ENCODE results near the gene PRKRA. TPM values are rescaled to one million over a fixed set of nuclear protein-coding genes. Genes with fewer than 3 reads are reported as not detected.

The PRKRA gene
- total and polyA plus RNA-seq, 9 of the 15 experiments (the other 6 are each of a cell fraction or from before 2014, with no cell fraction given), result 14.1 to 78.1 (median 52.3) TPM

DNA sequence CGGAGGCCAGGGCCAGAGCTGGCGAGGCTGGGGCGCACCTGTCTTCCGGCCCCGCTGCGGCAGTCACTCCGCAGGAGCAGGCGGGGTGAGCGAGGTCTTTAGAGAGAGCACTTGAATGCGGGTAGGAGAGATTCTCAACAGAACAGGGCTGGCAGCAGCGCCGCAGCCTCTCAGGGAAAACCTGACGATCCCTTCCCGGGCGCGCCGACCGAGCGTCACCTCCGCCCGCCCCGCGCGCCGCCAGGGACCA, 526 bp downstream of the PRKRA start (continued):
- TF ChIP-seq, protein P1, sequence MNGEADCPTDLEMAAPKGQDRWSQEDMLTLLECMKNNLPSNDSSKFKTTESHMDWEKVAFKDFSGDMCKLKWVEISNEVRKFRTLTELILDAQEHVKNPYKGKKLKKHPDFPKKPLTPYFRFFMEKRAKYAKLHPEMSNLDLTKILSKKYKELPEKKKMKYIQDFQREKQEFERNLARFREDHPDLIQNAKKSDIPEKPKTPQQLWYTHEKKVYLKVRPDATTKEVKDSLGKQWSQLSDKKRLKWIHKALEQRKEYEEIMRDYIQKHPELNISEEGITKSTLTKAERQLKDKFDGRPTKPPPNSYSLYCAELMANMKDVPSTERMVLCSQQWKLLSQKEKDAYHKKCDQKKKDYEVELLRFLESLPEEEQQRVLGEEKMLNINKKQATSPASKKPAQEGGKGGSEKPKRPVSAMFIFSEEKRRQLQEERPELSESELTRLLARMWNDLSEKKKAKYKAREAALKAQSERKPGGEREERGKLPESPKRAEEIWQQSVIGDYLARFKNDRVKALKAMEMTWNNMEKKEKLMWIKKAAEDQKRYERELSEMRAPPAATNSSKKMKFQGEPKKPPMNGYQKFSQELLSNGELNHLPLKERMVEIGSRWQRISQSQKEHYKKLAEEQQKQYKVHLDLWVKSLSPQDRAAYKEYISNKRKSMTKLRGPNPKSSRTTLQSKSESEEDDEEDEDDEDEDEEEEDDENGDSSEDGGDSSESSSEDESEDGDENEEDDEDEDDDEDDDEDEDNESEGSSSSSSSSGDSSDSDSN (IDR thresholded peaks at IDR 0.05; ENCODE audit: borderline replicate concordance in 1 of 2, low read depth in 2 of 2, low read length in 2 of 2), result peak in 1 of 2 experiments; percentile 50; a peak in 1 of 4 replicates
- TF ChIP-seq JUND (IDR thresholded peaks at IDR 0.05; ENCODE audit: borderline replicate concordance, low read depth, low read length) (peak; percentile 2; the same call in 1 of the 2 replicates), JUND (tag; IDR thresholded peaks at IDR 0.05; ENCODE audit: borderline replicate concordance, low read depth, low read length) (no peak), KAT7 (CRISPR knock-in tag; IDR thresholded peaks at IDR 0.05; ENCODE audit: borderline replicate concordance) (0 out of 2 replicates have a peak, but pooled peaks have one; percentile 77), ZNF12 (CRISPR knock-in tag; IDR thresholded peaks at IDR 0.05) (0 out of 2 replicates have a peak, but pooled peaks have one; percentile 46), ZNF76 (CRISPR knock-in tag; IDR thresholded peaks at IDR 0.05; ENCODE audit: borderline replicate concordance) (no peak), KDM5B (IDR thresholded peaks at IDR 0.05; ENCODE audit: insufficient replicate concordance, low read depth, low read length) (peak; percentile 35), NFRKB (IDR thresholded peaks at IDR 0.05; ENCODE audit: low read depth) (0 out of 2 replicates have a peak, but pooled peaks have one; percentile 8), ZNF436 (CRISPR knock-in tag; IDR thresholded peaks at IDR 0.05) (no peak), HCFC1 (IDR thresholded peaks at IDR 0.05; ENCODE audit: low read depth, low read length) (peak; percentile 18; the same call in 1 of the 2 replicates), ETV1 (tag; conservative IDR thresholded peaks at IDR 0.05; ENCODE audit: low read depth) (peak; percentile 56)
- TF ChIP-seq, protein P2, sequence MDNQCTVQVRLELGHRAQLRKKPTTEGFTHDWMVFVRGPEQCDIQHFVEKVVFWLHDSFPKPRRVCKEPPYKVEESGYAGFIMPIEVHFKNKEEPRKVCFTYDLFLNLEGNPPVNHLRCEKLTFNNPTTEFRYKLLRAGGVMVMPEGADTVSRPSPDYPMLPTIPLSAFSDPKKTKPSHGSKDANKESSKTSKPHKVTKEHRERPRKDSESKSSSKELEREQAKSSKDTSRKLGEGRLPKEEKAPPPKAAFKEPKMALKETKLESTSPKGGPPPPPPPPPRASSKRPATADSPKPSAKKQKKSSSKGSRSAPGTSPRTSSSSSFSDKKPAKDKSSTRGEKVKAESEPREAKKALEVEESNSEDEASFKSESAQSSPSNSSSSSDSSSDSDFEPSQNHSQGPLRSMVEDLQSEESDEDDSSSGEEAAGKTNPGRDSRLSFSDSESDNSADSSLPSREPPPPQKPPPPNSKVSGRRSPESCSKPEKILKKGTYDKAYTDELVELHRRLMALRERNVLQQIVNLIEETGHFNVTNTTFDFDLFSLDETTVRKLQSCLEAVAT (IDR thresholded peaks at IDR 0.05), result peak in 1 of 2 experiments; percentile 24; a peak in 1 of 4 replicates
- TF ChIP-seq, protein P3, sequence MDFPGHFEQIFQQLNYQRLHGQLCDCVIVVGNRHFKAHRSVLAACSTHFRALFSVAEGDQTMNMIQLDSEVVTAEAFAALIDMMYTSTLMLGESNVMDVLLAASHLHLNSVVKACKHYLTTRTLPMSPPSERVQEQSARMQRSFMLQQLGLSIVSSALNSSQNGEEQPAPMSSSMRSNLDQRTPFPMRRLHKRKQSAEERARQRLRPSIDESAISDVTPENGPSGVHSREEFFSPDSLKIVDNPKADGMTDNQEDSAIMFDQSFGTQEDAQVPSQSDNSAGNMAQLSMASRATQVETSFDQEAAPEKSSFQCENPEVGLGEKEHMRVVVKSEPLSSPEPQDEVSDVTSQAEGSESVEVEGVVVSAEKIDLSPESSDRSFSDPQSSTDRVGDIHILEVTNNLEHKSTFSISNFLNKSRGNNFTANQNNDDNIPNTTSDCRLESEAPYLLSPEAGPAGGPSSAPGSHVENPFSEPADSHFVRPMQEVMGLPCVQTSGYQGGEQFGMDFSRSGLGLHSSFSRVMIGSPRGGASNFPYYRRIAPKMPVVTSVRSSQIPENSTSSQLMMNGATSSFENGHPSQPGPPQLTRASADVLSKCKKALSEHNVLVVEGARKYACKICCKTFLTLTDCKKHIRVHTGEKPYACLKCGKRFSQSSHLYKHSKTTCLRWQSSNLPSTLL (IDR thresholded peaks at IDR 0.05), result no peak
- TF ChIP-seq, protein P4, sequence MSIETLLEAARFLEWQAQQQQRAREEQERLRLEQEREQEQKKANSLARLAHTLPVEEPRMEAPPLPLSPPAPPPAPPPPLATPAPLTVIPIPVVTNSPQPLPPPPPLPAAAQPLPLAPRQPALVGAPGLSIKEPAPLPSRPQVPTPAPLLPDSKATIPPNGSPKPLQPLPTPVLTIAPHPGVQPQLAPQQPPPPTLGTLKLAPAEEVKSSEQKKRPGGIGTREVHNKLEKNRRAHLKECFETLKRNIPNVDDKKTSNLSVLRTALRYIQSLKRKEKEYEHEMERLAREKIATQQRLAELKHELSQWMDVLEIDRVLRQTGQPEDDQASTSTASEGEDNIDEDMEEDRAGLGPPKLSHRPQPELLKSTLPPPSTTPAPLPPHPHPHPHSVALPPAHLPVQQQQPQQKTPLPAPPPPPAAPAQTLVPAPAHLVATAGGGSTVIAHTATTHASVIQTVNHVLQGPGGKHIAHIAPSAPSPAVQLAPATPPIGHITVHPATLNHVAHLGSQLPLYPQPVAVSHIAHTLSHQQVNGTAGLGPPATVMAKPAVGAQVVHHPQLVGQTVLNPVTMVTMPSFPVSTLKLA (conservative IDR thresholded peaks at IDR 0.05), result 0 out of 4 replicates have a peak, but pooled peaks of 1 of the 2 experiments have one; percentile 3
- TF ChIP-seq, protein P5, sequence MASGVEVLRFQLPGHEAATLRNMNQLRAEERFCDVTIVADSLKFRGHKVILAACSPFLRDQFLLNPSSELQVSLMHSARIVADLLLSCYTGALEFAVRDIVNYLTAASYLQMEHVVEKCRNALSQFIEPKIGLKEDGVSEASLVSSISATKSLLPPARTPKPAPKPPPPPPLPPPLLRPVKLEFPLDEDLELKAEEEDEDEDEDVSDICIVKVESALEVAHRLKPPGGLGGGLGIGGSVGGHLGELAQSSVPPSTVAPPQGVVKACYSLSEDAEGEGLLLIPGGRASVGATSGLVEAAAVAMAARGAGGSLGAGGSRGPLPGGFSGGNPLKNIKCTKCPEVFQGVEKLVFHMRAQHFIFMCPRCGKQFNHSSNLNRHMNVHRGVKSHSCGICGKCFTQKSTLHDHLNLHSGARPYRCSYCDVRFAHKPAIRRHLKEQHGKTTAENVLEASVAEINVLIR (CRISPR knock-in tag; IDR thresholded peaks at IDR 0.05), result peak; percentile 73; the same call in 1 of the 2 replicates
- TF ChIP-seq, protein P6, sequence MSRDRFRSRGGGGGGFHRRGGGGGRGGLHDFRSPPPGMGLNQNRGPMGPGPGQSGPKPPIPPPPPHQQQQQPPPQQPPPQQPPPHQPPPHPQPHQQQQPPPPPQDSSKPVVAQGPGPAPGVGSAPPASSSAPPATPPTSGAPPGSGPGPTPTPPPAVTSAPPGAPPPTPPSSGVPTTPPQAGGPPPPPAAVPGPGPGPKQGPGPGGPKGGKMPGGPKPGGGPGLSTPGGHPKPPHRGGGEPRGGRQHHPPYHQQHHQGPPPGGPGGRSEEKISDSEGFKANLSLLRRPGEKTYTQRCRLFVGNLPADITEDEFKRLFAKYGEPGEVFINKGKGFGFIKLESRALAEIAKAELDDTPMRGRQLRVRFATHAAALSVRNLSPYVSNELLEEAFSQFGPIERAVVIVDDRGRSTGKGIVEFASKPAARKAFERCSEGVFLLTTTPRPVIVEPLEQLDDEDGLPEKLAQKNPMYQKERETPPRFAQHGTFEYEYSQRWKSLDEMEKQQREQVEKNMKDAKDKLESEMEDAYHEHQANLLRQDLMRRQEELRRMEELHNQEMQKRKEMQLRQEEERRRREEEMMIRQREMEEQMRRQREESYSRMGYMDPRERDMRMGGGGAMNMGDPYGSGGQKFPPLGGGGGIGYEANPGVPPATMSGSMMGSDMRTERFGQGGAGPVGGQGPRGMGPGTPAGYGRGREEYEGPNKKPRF (IDR thresholded peaks at IDR 0.05; ENCODE audit: low read depth, low read length), result no peak

Data from K562 (cell line).